Hepatocyte (in vitro differentiated cells): ENCODE measurements around the gene ZFYVE26.

ENCODE experiments used
- EZH2 ChIP-seq: fragments of 200-600 bp; sonication (generic); IDR thresholded peaks from 2 replicates; pipeline ENCODE4 v1.6.1; 2016; ENCODE audit warnings: antibody characterized with exemption, mild to moderate bottlenecking, borderline replicate concordance
- TF ChIP-seq, protein P1 (sequence below): fragments of 200-600 bp; sonication (generic); IDR thresholded peaks from 2 replicates; pipeline ENCODE4 v1.5.1; 2016; ENCODE audit warnings: antibody characterized with exemption, mild to moderate bottlenecking; ENCODE audit not compliant: poor library complexity

DNA sequence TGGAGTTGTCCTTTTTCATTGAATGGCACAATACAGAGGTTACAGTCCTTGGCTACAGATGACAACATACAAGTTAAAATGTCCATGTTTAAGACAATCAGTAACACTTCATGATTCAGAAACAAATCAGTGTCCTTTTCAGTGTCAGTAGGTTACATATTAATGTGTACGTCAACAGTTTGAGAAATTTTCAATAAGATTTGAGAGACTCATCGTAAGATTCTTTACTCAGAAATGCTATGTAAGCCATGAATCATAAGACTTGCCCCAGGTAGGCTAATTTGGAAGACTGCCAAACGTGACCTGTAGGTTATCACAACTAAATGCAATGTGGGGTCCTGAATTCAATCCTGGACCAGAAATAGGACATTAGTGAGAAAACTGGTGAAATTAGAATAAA, 111.2 kb downstream of the ZFYVE26 start:
- TF ChIP-seq, protein P1, sequence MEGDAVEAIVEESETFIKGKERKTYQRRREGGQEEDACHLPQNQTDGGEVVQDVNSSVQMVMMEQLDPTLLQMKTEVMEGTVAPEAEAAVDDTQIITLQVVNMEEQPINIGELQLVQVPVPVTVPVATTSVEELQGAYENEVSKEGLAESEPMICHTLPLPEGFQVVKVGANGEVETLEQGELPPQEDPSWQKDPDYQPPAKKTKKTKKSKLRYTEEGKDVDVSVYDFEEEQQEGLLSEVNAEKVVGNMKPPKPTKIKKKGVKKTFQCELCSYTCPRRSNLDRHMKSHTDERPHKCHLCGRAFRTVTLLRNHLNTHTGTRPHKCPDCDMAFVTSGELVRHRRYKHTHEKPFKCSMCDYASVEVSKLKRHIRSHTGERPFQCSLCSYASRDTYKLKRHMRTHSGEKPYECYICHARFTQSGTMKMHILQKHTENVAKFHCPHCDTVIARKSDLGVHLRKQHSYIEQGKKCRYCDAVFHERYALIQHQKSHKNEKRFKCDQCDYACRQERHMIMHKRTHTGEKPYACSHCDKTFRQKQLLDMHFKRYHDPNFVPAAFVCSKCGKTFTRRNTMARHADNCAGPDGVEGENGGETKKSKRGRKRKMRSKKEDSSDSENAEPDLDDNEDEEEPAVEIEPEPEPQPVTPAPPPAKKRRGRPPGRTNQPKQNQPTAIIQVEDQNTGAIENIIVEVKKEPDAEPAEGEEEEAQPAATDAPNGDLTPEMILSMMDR = no peak
- TF ChIP-seq EZH2 = no peak
